DND-41 (cell line): ENCODE results near the gene AKAP6.

Source experiments
- ATAC-seq: fragments of 200-7000 bp; cut with Tn5 transposase; 3 replicates; pipeline ENCODE4 v1.9.1; 2021; ENCODE audit warnings: low read depth; ENCODE audit not compliant: insufficient read depth
- DNase-seq: peaks from one replicate; pipeline ENCODE4 v3.0.0-alpha.2; 2020
- H2AFZ ChIP-seq: 2 replicates; pipeline ENCODE4 v1.6.0; 2012; ENCODE audit warnings: low read depth, low read length
- H3K27ac ChIP-seq: 2 replicates; pipeline ENCODE4 v1.5.1; 2012; ENCODE audit warnings: low read length, inconsistent platforms
- H3K27me3 ChIP-seq: fragments of 200-600 bp; sonication (generic); 2 replicates; pipeline ENCODE4 v1.6.0; 2012; ENCODE audit warnings: low read length, mild to moderate bottlenecking, inconsistent platforms; ENCODE audit not compliant: insufficient read depth, poor library complexity
- H3K36me3 ChIP-seq: 2 replicates; pipeline ENCODE4 v1.5.1; 2012; ENCODE audit warnings: low read length, inconsistent platforms; ENCODE audit not compliant: insufficient read depth
- H3K4me1 ChIP-seq: 2 replicates; pipeline ENCODE4 v1.5.1; 2012; ENCODE audit warnings: mild to moderate bottlenecking, low read length; ENCODE audit not compliant: insufficient read depth
- H3K4me2 ChIP-seq: 2 replicates; pipeline ENCODE4 v1.6.0; 2012; ENCODE audit warnings: mild to moderate bottlenecking, moderate library complexity, low read length, inconsistent platforms; ENCODE audit not compliant: insufficient read depth
- H3K4me3 ChIP-seq, 2 experiments: fragments of 200-600 bp in 1 of 2; shearing (Covaris generic) in 1 of 2; 2 replicates each; pipeline ENCODE4 v1.5.1; 2012 to 2016; ENCODE audit warnings: inconsistent platforms in 2 of 2, low read length in 2 of 2, mild to moderate bottlenecking in 2 of 2, low read depth in 1 of 2, moderate library complexity in 1 of 2
- H3K79me2 ChIP-seq: 2 replicates; pipeline ENCODE4 v1.6.0; 2012; ENCODE audit warnings: low read length, inconsistent platforms; ENCODE audit not compliant: insufficient read depth
- H3K9ac ChIP-seq: 2 replicates; pipeline ENCODE4 v1.6.0; 2012; ENCODE audit warnings: low read depth, mild to moderate bottlenecking, inconsistent platforms, low read length, moderate library complexity
- H3K9me3 ChIP-seq: 2 replicates; pipeline ENCODE4 v1.5.1; 2012; ENCODE audit warnings: low read length, moderate library complexity, mild to moderate bottlenecking, inconsistent platforms; ENCODE audit not compliant: insufficient read depth, severe bottlenecking
- H4K20me1 ChIP-seq: 2 replicates; pipeline ENCODE4 v1.6.0; 2012; ENCODE audit warnings: low read length; ENCODE audit not compliant: insufficient read depth
- EZH2 ChIP-seq: IDR thresholded peaks from 3 replicates; pipeline ENCODE4 v1.6.1; 2012; ENCODE audit warnings: borderline replicate concordance, low read depth, mild to moderate bottlenecking, moderate library complexity, low read length, inconsistent platforms; ENCODE audit not compliant: severe bottlenecking
- TF ChIP-seq, protein P1 (sequence below): IDR thresholded peaks from 2 replicates; pipeline ENCODE4 v1.5.1; 2012; ENCODE audit warnings: borderline replicate concordance, low read length, moderate library complexity, mild to moderate bottlenecking; ENCODE audit not compliant: poor library complexity, severe bottlenecking; ENCODE audit errors: extremely low read depth

The AKAP6 gene

DNA sequence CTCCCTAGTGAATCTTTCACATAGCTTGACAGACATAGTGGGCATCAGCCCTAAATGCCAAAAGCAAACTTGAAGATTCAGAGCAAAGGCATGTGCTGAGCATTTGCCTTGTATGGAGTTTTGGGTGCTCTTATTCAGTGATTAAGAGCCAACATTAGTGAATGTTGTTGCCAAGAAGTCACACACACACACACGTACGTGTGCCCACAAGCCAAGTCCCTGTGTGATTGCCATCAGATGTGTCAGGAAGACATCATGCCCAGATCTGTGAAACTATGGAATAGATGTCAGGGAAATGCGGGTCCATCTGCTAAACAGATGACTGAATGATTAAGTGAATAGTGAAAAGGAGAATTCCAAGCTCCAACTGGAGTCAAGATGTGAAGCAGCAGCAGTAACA, 149.0 kb downstream of the AKAP6 start:
- no peak overlapping the region for H3K4me2 ChIP-seq
- TF ChIP-seq EZH2, result no peak
- TF ChIP-seq, protein P1, sequence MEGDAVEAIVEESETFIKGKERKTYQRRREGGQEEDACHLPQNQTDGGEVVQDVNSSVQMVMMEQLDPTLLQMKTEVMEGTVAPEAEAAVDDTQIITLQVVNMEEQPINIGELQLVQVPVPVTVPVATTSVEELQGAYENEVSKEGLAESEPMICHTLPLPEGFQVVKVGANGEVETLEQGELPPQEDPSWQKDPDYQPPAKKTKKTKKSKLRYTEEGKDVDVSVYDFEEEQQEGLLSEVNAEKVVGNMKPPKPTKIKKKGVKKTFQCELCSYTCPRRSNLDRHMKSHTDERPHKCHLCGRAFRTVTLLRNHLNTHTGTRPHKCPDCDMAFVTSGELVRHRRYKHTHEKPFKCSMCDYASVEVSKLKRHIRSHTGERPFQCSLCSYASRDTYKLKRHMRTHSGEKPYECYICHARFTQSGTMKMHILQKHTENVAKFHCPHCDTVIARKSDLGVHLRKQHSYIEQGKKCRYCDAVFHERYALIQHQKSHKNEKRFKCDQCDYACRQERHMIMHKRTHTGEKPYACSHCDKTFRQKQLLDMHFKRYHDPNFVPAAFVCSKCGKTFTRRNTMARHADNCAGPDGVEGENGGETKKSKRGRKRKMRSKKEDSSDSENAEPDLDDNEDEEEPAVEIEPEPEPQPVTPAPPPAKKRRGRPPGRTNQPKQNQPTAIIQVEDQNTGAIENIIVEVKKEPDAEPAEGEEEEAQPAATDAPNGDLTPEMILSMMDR, result no peak
- no peaks in the 10 kb centered on the region for H3K9me3 ChIP-seq
- no peak overlapping the region for H3K9ac ChIP-seq
- no peak overlapping the region for H2AFZ ChIP-seq
- H3K4me3 ChIP-seq, result no peak overlapping the region
- H3K27me3 ChIP-seq, result peaks cover 3% of the 10 kb centered on the region
- no peaks in the 10 kb centered on the region for H3K36me3 ChIP-seq
- no peaks in the 10 kb centered on the region for H3K4me1 ChIP-seq
- no peak overlapping the region for H3K27ac ChIP-seq
- DNase-seq, result no peak
- no peaks in the 10 kb centered on the region for H4K20me1 ChIP-seq
- no peak for ATAC-seq
- H3K79me2 ChIP-seq, result no peaks in the 10 kb centered on the region

DNA sequence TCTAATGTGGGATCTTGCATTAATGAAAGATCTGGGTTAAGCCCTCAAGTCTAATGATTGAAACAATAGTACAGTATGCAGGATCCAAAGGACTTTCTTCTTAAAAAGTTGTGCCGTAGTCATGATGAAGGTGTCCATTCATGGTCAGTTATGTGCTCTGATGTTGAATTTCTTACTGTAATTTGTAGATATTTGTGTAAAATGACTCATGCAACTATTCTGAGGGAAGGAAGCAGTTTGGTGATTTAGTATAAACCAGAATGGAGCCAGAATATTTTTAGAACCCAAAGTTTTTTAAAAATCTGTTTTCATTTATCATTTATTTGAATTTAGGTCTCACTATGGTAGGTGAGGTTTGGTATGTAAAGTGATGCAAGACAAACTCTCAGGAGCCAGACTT, 151.2 kb downstream of the AKAP6 start:
- Histone ChIP-seq H3K27me3 (no peaks in the 10 kb centered on the region), H2AFZ (no peak overlapping the region), H4K20me1 (no peaks in the 10 kb centered on the region), H3K4me1 (no peaks in the 10 kb centered on the region), H3K4me2 (no peak overlapping the region), H3K9ac (no peak overlapping the region), H3K79me2 (no peaks in the 10 kb centered on the region), H3K4me3 (no peak overlapping the region), H3K9me3 (no peaks in the 10 kb centered on the region), H3K27ac (no peak overlapping the region), H3K36me3 (no peaks in the 10 kb centered on the region)
- TF ChIP-seq EZH2, result no peak
- TF ChIP-seq, protein P1, result no peak
- no peak for DNase-seq
- ATAC-seq, result no peak

DNA sequence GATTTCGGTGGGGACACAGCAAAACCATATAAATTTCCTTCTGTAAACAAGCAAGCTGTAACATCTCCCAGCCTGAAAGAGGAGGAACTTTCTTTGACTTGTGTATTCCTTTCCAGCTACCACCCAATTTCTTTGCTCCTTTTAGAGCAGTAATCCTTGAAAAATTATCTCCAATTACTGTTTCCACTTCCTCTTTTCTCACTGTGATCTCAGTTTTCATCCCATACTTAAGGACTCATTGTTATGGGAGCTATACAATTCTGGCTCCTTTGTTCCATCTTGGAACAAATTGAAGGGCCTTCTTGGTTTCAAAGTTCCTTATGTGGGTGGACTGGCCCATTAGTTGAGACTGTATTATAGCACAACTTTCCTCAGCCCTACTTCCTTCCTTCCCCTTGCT, 152.6 kb downstream of the AKAP6 start:
- TF ChIP-seq EZH2, result no peak
- TF ChIP-seq, protein P1, result no peak
- no peaks in the 10 kb centered on the region for H3K9me3 ChIP-seq
- H4K20me1 ChIP-seq, result no peaks in the 10 kb centered on the region
- no peaks in the 10 kb centered on the region for H3K27me3 ChIP-seq
- no peak overlapping the region for H3K9ac ChIP-seq
- H3K4me3 ChIP-seq, result no peak overlapping the region
- DNase-seq (no peak), ATAC-seq (no peak)
- no peaks in the 10 kb centered on the region for H3K4me1 ChIP-seq
- no peak overlapping the region for H3K4me2 ChIP-seq
- no peak overlapping the region for H2AFZ ChIP-seq
- no peak overlapping the region for H3K27ac ChIP-seq
- H3K36me3 ChIP-seq, result no peaks in the 10 kb centered on the region
- H3K79me2 ChIP-seq, result no peaks in the 10 kb centered on the region

DNA sequence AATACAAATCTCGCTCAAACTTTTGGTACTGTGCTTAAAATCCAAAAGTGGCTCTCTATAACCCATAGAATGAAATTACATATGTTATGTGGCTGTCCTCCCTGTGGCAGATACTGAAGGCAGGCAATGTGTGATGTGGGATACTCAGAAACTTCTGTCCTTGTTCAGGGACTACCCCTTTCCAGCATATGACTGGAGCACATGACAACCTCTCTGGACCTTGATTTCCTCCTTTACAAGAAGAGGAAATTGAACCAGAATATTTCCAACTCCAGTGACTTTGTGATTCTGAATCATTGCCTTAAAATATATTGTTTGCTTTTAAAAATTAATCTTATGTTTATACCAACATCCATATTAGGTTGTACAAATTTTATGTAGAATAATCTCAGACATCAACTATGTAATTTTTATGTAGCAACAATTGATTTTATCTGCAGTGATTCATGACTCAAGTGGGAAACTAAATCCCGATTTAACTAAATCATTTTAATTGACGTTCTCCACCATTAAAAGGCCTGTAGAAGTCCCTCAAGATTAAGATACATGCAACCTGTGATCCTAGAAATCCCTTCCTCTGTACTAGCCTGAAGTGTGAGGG, 162.4 kb downstream of the AKAP6 start:
- H4K20me1 ChIP-seq, result no peaks in the 10 kb centered on the region
- H3K4me1 ChIP-seq, result no peaks in the 10 kb centered on the region
- H3K36me3 ChIP-seq, result no peaks in the 10 kb centered on the region
- H3K27me3 ChIP-seq, result peaks cover 5% of the 10 kb centered on the region
- H2AFZ ChIP-seq, result no peak overlapping the region
- no peaks in the 10 kb centered on the region for H3K9me3 ChIP-seq
- H3K79me2 ChIP-seq, result no peaks in the 10 kb centered on the region
- H3K27ac ChIP-seq, result no peak overlapping the region
- H3K4me2 ChIP-seq, result no peak overlapping the region
- H3K9ac ChIP-seq, result no peak overlapping the region
- no peak overlapping the region for H3K4me3 ChIP-seq
- ATAC-seq, result no peak
- no peak for TF ChIP-seq EZH2
- TF ChIP-seq, protein P1, result no peak
- DNase-seq, result no peak
